Choroid plexus epithelial cell (primary cell): ENCODE data around the gene AAMP.
"Not testable (repeated sequence)": the region's sequence is repeated elsewhere in the genome, so short reads cannot be mapped to it uniquely, and the experiment has no call there.

Source experiments
- DNase-seq: peaks from one replicate; pipeline ENCODE4 v3.0.0-alpha.2; 2010; ENCODE audit warnings: low read depth
- H3K4me3 ChIP-seq: 2 replicates; pipeline ENCODE4 v1.5.1; 2011; ENCODE audit warnings: low read depth, mild to moderate bottlenecking, control low read depth, low read length, moderate library complexity
- CTCF ChIP-seq: conservative IDR thresholded peaks from 2 replicates; pipeline ENCODE4 v1.5.1; 2011; ENCODE audit warnings: low read depth, mild to moderate bottlenecking, control low read depth, inconsistent platforms, low read length, moderate library complexity

AAMP gene

GRCh38 chr2:218278531-218279360 lies 8.8 kb upstream of the AAMP start:
- no peak for TF ChIP-seq CTCF
- H3K4me3 ChIP-seq: no peak overlapping the region

GRCh38 chr2:218277921-218278320 lies 8.0 kb upstream of the AAMP start:
- no peak overlapping the region for H3K4me3 ChIP-seq
- no peak for DNase-seq
- no peak for TF ChIP-seq CTCF

More at GRCh38 chr2:218278531-218279360, 8.8 kb upstream of the AAMP start:
- DNase-seq: no peak

GRCh38 chr2:218276986-218277755 lies 7.2 kb upstream of the AAMP start:
- TF ChIP-seq CTCF: peak; percentile 18
- no peak overlapping the region for H3K4me3 ChIP-seq
- no peak for DNase-seq

GRCh38 chr2:218275371-218276072 lies 5.6 kb upstream of the AAMP start:
- no peak overlapping the region for H3K4me3 ChIP-seq
- TF ChIP-seq CTCF: no peak
- no peak for DNase-seq

GRCh38 chr2:218274586-218274985 lies 4.6 kb upstream of the AAMP start:
- H3K4me3 ChIP-seq: no peak overlapping the region
- TF ChIP-seq CTCF: no peak
- no peak for DNase-seq

GRCh38 chr2:218273908-218274249 lies 3.9 kb upstream of the AAMP start:
- TF ChIP-seq CTCF: no peak
- DNase-seq: no peak

GRCh38 chr2:218273214-218273907 lies 3.4 kb upstream of the AAMP start:
- DNase-seq, H3K4me3 ChIP-seq: not testable (repeated sequence)

More at GRCh38 chr2:218273908-218274249, 3.9 kb upstream of the AAMP start:
- no peak overlapping the region for H3K4me3 ChIP-seq
